SU-DHL-6 (cell line): ENCODE data around the gene MAF.

Experiments
- H2AFZ ChIP-seq: fragments of 200-600 bp; sonication (generic); 2 replicates; pipeline ENCODE4 v1.6.1; 2014; ENCODE audit warnings: low read depth, mild to moderate bottlenecking, moderate library complexity, mixed read lengths, antibody characterized with exemption, low read length; ENCODE audit not compliant: severe bottlenecking
- H3F3A ChIP-seq: fragments of 200-600 bp; shearing (Covaris generic); 2 replicates; pipeline ENCODE4 v1.6.0; 2016; ENCODE audit warnings: antibody characterized with exemption, mild to moderate bottlenecking; ENCODE audit not compliant: insufficient read depth
- H3K27ac ChIP-seq: fragments of 200-600 bp; sonication (generic); 2 replicates; pipeline ENCODE4 v1.5.1; 2016; ENCODE audit warnings: low read depth, mild to moderate bottlenecking, low read length, moderate library complexity, mixed read lengths
- H3K27me3 ChIP-seq: fragments of 200-600 bp; sonication (generic), shearing (Covaris generic); 2 replicates; pipeline ENCODE4 v1.6.0; 2014; ENCODE audit warnings: mild to moderate bottlenecking, low read length
- H3K36me3 ChIP-seq: fragments of 200-600 bp; sonication (generic); 2 replicates; pipeline ENCODE4 v1.6.1; 2014; ENCODE audit warnings: mild to moderate bottlenecking, low read length, mixed read lengths
- H3K4me2 ChIP-seq: fragments of 300-600, 200-600 bp; shearing (Covaris generic), sonication (generic); 2 replicates; pipeline ENCODE4 v1.6.0; 2014; ENCODE audit warnings: low read length, low read depth, mild to moderate bottlenecking; ENCODE audit not compliant: poor library complexity, severe bottlenecking
- H3K4me3 ChIP-seq: fragments of 200-600 bp; sonication (generic); 2 replicates; pipeline ENCODE4 v1.5.1; 2014; ENCODE audit warnings: antibody characterized with exemption, low read length, mild to moderate bottlenecking, mixed read lengths; ENCODE audit not compliant: insufficient read depth, poor library complexity, severe bottlenecking
- H3K79me2 ChIP-seq: fragments of 200-600 bp; sonication (generic); 2 replicates; pipeline ENCODE4 v1.6.1; 2014; ENCODE audit warnings: mild to moderate bottlenecking, low read length, moderate library complexity; ENCODE audit not compliant: insufficient read depth
- H3K9ac ChIP-seq: fragments of 200-600 bp; sonication (generic); 2 replicates; pipeline ENCODE4 v1.7.0; 2014; ENCODE audit warnings: mild to moderate bottlenecking, low read length
- H3K9me2 ChIP-seq: fragments of 200-600 bp; sonication (generic); replicated peaks from 2 replicates; pipeline ENCODE4 v1.6.1; 2014; ENCODE audit warnings: low read length; ENCODE audit not compliant: insufficient read depth
- H3K9me3 ChIP-seq: fragments of 200-600 bp; sonication (generic); 2 replicates; pipeline ENCODE4 v1.6.1; 2014; ENCODE audit warnings: low read length, mixed read lengths; ENCODE audit not compliant: insufficient read depth
- H4K20me1 ChIP-seq: fragments of 200-600 bp; sonication (generic); 2 replicates; pipeline ENCODE4 v1.6.1; 2014; ENCODE audit warnings: low read depth, mild to moderate bottlenecking, antibody characterized with exemption, low read length, moderate library complexity, mixed read lengths
- EZH2phosphoT487 ChIP-seq: fragments of 200-600 bp; sonication (generic), shearing (Covaris generic); conservative IDR thresholded peaks from 2 replicates; pipeline ENCODE4 v1.6.1; 2018; ENCODE audit warnings: mild to moderate bottlenecking, antibody characterized with exemption, low read length, moderate library complexity, mixed read lengths
- TF ChIP-seq, protein P1 (sequence below): fragments of 200-600 bp; sonication (generic); IDR thresholded peaks from one replicate; pipeline ENCODE4 v1.5.1; 2017; ENCODE audit warnings: antibody characterized with exemption, mild to moderate bottlenecking, low read length, moderate library complexity; ENCODE audit not compliant: insufficient read depth, poor library complexity, severe bottlenecking

MAF gene

DNA sequence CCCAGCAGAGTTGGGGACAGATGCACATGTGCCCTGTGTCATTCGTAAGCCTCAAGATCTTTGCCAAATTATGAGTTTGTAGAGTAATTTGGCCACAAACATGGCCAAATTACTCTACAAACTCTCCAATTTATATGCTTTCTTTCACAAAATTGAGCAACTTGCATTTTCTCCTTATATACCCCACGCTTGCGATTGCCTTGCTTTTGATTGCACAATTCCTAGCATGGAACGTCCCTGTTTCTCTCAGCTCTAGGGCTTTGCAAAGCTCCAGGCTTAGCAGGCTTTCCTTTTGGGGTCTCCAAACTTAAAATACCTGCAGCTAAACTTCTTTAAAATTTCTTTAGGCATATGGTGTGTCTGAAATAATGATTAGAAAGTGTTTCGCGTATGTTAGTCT is 28.5 kb upstream of the MAF start:
- Histone ChIP-seq H3K4me2 (no peak overlapping the region), H3F3A (no peaks in the 10 kb centered on the region), H3K9me3 (no peaks in the 10 kb centered on the region), H3K27me3 (no peaks in the 10 kb centered on the region), H3K27ac (no peak overlapping the region), H3K79me2 (no peaks in the 10 kb centered on the region), H2AFZ (no peak overlapping the region), H4K20me1 (no peaks in the 10 kb centered on the region), H3K36me3 (no peaks in the 10 kb centered on the region), H3K9me2 (no peaks in the 10 kb centered on the region), H3K4me3 (no peak overlapping the region), H3K9ac (no peak overlapping the region)
- TF ChIP-seq, protein P1, sequence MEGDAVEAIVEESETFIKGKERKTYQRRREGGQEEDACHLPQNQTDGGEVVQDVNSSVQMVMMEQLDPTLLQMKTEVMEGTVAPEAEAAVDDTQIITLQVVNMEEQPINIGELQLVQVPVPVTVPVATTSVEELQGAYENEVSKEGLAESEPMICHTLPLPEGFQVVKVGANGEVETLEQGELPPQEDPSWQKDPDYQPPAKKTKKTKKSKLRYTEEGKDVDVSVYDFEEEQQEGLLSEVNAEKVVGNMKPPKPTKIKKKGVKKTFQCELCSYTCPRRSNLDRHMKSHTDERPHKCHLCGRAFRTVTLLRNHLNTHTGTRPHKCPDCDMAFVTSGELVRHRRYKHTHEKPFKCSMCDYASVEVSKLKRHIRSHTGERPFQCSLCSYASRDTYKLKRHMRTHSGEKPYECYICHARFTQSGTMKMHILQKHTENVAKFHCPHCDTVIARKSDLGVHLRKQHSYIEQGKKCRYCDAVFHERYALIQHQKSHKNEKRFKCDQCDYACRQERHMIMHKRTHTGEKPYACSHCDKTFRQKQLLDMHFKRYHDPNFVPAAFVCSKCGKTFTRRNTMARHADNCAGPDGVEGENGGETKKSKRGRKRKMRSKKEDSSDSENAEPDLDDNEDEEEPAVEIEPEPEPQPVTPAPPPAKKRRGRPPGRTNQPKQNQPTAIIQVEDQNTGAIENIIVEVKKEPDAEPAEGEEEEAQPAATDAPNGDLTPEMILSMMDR: no peak
- no peak for TF ChIP-seq EZH2phosphoT487

DNA sequence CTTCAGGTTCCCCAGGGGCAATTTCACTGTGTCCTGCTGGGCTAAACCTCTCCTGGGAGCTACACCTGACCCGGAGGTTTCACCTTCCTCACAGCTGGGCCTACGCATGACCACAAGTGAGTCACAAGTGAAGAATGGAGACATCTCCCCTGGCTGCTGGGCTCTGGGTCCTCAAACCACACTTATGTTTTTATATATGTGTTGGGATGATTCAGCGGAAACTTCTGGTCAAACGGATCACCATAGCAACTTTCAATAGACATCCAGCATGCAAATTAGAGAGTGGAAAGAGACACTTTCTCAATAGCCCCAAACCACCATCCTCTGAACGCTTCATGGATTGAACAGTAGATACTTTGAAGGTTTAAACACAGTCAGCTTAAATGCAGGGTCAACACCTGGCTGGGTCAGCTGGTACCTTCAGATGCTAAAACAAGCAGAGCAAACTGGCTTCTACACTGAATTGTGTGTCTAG is 28.0 kb upstream of the MAF start:
- Histone ChIP-seq H3K4me3 (no peak overlapping the region), H3K9ac (no peak overlapping the region), H3K9me2 (no peaks in the 10 kb centered on the region)

DNA sequence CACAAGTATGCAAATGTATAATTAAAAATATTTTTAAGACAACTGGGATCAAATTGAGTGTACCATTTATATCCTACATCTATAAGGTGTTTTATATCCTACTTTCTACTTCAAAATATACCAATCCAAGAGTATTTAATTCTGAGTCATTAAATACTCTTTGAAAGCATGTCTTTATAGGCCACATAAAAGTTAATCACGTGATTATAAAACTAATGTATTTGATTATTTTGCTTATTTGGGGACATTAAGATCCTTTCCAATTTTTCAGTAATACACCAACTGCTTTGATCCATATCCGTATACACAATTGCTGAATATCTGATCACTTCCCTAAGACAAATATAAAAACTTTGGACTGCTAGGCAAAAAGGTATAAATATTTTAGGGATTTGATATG is 26.6 kb upstream of the MAF start:
- no peaks in the 10 kb centered on the region for H3K9me2 ChIP-seq
- H3K9ac ChIP-seq: no peak overlapping the region
- no peaks in the 10 kb centered on the region for H4K20me1 ChIP-seq
- H3K79me2 ChIP-seq: no peaks in the 10 kb centered on the region
- H3K27ac ChIP-seq: no peak overlapping the region
- H3K36me3 ChIP-seq: no peaks in the 10 kb centered on the region
- no peak for TF ChIP-seq EZH2phosphoT487
- TF ChIP-seq, protein P1: no peak
- no peak overlapping the region for H2AFZ ChIP-seq
- H3K4me3 ChIP-seq: no peak overlapping the region
- H3K4me2 ChIP-seq: no peak overlapping the region
- no peaks in the 10 kb centered on the region for H3K9me3 ChIP-seq
- H3F3A ChIP-seq: no peaks in the 10 kb centered on the region
- H3K27me3 ChIP-seq: no peaks in the 10 kb centered on the region

More for the DNA sequence above, 28.0 kb upstream of the MAF start:
- Histone ChIP-seq H3K9me3 (no peaks in the 10 kb centered on the region), H3F3A (no peaks in the 10 kb centered on the region), H4K20me1 (no peaks in the 10 kb centered on the region), H3K27ac (no peak overlapping the region), H3K4me2 (no peak overlapping the region), H3K36me3 (no peaks in the 10 kb centered on the region), H3K27me3 (no peaks in the 10 kb centered on the region), H3K79me2 (no peaks in the 10 kb centered on the region), H2AFZ (no peak overlapping the region)
- no peak for TF ChIP-seq EZH2phosphoT487
- TF ChIP-seq, protein P1: no peak

DNA sequence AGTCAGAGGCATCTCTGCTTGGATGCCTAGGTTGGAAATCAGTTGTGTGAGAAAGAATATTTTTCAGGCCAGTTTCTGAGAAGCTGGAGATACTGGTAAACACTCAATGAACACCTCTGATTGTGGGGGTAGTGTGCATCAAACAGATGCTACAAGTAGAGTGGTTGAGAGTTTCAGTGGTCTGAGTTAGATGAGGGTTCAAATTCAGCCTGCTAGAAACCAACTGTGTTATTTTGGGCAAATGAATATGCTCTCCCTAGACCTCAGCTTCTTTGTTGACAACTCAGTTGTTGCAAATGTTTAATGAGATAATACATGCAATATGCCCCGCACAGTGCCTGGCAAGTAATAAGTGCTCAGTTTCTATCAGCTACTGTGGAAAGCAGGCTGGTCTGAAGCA is 25.2 kb upstream of the MAF start:
- no peaks in the 10 kb centered on the region for H4K20me1 ChIP-seq
- no peak overlapping the region for H3K4me2 ChIP-seq
- no peaks in the 10 kb centered on the region for H3K27me3 ChIP-seq
- no peaks in the 10 kb centered on the region for H3K9me2 ChIP-seq
- H2AFZ ChIP-seq: no peak overlapping the region
- TF ChIP-seq, protein P1: no peak
- no peak for TF ChIP-seq EZH2phosphoT487
- no peaks in the 10 kb centered on the region for H3F3A ChIP-seq
- H3K9me3 ChIP-seq: no peaks in the 10 kb centered on the region
- no peaks in the 10 kb centered on the region for H3K36me3 ChIP-seq
- no peak overlapping the region for H3K27ac ChIP-seq
- no peak overlapping the region for H3K4me3 ChIP-seq
- H3K9ac ChIP-seq: no peak overlapping the region
- H3K79me2 ChIP-seq: no peaks in the 10 kb centered on the region
